ENCODE measurements around the gene CBLB. TPM values are rescaled to one million over a fixed set of nuclear protein-coding genes. Genes with fewer than 3 reads are reported as not detected.
"Not testable (repeated sequence)": the region's sequence is repeated elsewhere in the genome, so short reads cannot be mapped to it uniquely, and the experiment has no call there.

CBLB gene
- total RNA-seq, 2 donors from 2014 or later: 31.1 to 40.5 TPM

DNA sequence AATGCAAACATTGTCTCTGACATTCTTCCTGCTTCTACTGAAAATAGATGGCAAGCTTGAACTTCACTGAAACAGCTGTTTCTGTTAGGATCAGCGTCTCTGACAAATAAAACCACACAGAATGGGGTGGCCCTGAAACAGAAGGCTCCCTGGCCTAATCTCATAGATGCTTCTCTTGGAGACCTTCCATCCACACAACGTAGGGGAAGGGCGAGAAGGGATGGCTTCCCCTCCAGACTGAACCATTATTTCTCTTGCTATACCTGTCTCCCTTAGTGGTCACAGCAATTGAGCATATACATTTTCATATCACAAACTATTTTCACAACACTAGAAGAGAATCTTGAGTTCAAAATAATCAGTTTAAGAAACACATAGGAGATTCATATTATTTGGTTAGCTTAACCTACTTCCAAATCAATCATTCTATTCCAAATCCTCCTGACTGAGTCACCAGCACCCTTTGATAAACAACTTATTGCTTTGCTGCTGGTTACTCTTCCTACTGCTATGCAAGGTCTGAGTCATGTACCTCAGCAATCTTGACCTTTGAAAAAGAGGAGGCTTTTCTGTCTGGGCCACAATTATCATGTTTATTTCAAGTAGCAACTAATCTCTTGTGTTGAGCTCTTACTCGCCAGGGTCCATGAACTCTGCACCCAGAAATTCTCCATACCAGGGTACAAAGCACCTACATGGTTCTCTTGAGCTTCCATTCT is 45.5 kb downstream of the CBLB start:
- no peaks in the 10 kb centered on the region for H3K27me3 ChIP-seq
- H3K27ac ChIP-seq: peak overlapping the region in 2 of 4 donors; percentile 7 to 13
- intact Hi-C loops (cut with DNase I): no loop called here
- peak; percentile 68 for ATAC-seq
- H3K4me1 ChIP-seq: peaks cover 29% of the 10 kb centered on the region
- 67 to 70% methylated on average over 4 of the region's 4 CpGs for WGBS, 2 donors
- H3K9me3 ChIP-seq: no peaks in the 10 kb centered on the region
- H3K4me3 ChIP-seq: no peak overlapping the region
- DNase-seq: no peak
- no peak for TF ChIP-seq POLR2A (IDR thresholded peaks at IDR 0.05)
- TF ChIP-seq, protein P1, sequence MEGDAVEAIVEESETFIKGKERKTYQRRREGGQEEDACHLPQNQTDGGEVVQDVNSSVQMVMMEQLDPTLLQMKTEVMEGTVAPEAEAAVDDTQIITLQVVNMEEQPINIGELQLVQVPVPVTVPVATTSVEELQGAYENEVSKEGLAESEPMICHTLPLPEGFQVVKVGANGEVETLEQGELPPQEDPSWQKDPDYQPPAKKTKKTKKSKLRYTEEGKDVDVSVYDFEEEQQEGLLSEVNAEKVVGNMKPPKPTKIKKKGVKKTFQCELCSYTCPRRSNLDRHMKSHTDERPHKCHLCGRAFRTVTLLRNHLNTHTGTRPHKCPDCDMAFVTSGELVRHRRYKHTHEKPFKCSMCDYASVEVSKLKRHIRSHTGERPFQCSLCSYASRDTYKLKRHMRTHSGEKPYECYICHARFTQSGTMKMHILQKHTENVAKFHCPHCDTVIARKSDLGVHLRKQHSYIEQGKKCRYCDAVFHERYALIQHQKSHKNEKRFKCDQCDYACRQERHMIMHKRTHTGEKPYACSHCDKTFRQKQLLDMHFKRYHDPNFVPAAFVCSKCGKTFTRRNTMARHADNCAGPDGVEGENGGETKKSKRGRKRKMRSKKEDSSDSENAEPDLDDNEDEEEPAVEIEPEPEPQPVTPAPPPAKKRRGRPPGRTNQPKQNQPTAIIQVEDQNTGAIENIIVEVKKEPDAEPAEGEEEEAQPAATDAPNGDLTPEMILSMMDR (IDR thresholded peaks at IDR 0.05): no peak
- H3K36me3 ChIP-seq (replicated peaks in 1 of 2; ENCODE audit: insufficient read depth in 1 of 2, low read depth in 2 of 2): no peaks in the 10 kb centered on the region

DNA sequence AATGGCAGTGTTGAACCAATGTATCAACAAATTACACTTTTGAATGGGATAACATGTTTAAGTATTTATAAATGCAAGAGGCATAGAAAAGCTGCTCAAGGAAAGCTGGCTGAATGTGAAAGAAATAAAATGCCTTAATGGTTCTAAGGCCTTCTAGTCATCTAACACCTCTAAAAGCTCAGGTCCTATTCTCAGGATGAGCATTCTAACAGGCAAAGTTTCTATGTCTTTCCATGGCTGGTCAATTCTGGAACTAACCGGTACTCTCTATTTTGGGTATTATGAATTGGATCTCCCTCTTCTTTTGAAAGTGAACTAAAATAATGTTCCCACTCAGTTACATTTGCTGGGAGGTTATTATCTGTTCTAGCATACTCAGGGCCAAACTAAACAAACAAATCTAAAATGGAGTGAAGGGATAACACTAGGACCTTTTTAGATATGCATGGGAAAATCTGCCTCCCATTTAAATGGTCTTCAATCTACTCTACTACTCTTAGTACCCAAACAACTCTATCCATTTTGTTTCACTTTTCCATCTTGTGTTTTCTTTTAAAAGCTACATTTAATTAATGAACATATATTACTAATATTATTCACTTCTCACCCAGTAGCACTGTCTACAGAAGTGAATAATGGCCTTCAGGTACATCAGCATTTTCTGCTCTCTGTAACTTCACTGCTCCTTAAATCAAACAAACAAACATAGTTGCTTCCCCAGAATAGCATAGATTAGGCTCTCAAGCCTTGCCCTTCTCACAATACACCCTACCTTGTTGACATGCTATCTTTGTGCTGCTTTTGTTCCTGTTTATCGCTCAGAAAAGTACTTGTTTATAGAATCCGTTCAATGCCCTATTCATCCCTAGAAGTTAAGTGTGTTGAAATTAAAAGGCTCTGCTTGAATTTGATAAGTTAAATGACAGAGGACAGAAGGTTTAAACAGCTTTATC is 46.4 kb downstream of the CBLB start:
- Histone ChIP-seq H3K27ac (peak overlapping the region in 1 of 4 donors; percentile 7), H3K9me3 (no peaks in the 10 kb centered on the region), H3K36me3 (replicated peaks in 1 of 2; ENCODE audit: insufficient read depth in 1 of 2, low read depth in 2 of 2) (no peaks in the 10 kb centered on the region), H3K4me1 (peaks cover 29% of the 10 kb centered on the region), H3K4me3 (no peak overlapping the region), H3K27me3 (no peaks in the 10 kb centered on the region)
- intact Hi-C loops (cut with DNase I): no loop called here
- WGBS, 2 donors: 66 to 68% methylated on average over 3 of the region's 3 CpGs
- ATAC-seq (no peak), DNase-seq (no peak)
- no peak for TF ChIP-seq POLR2A (IDR thresholded peaks at IDR 0.05)
- TF ChIP-seq, protein P1 (IDR thresholded peaks at IDR 0.05): no peak

DNA sequence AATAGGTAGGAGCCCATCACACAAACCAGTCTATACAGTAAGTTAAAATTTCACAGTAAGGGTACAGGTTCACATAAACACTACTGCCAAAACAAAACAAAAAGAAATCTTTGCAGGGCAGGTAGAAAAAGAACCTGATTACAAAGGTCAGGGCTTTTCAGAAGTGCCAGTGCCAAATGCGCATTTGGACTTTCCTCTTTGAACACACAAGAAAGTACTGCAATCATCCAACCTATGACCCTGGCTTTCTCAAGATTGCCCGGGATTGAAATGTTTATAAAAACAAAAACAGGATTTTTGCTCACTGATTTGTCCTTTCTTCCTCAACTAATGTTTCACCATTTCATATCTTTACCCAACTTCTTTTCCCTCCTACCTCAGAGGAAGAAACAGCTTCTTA is 47.4 kb downstream of the CBLB start:
- ATAC-seq (peak; percentile 48), DNase-seq (peak in 2 of 4 donors; percentile 18 to 41)
- no peak for TF ChIP-seq POLR2A (IDR thresholded peaks at IDR 0.05)
- TF ChIP-seq, protein P1 (IDR thresholded peaks at IDR 0.05): no peak
- Histone ChIP-seq H3K27ac (peak overlapping the region in 1 of 4 donors; percentile 23), H3K9me3 (no peaks in the 10 kb centered on the region), H3K27me3 (no peaks in the 10 kb centered on the region), H3K4me3 (no peak overlapping the region), H3K36me3 (replicated peaks in 1 of 2; ENCODE audit: insufficient read depth in 1 of 2, low read depth in 2 of 2) (no peaks in the 10 kb centered on the region), H3K4me1 (peaks cover 29% of the 10 kb centered on the region)
- 34 to 36% methylated on average over 2 of the region's 2 CpGs for WGBS, 2 donors
- intact Hi-C loops (cut with DNase I): no loop called here

DNA sequence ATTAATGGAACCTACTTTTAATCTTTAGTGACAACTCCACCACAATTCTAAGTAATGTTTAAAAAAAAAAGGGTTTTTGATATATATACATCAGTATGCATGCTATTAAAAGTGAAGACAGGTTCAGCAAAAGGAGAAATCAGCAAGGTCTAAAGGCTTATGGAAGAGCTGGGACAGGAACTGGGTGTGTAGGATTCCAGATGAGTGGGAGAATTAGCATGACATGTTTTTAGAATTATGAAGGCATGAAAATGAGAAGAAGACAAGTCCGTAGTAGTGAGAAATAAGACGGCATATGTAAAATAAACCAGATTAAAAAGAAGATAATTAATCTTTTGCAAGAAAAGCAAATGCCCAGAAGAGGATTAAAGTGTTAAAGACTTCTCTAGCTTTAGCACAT is 52.0 kb downstream of the CBLB start:
- no peak overlapping the region for H3K27ac ChIP-seq
- no peak overlapping the region for H3K4me3 ChIP-seq
- intact Hi-C loops (cut with DNase I): no loop called here
- H3K36me3 ChIP-seq (replicated peaks in 1 of 2; ENCODE audit: insufficient read depth in 1 of 2, low read depth in 2 of 2): no peaks in the 10 kb centered on the region
- 85 to 94% methylated on average over 2 of the region's 2 CpGs for WGBS, 2 donors
- ATAC-seq (no peak), DNase-seq (no peak)
- no peak for TF ChIP-seq POLR2A (IDR thresholded peaks at IDR 0.05)
- TF ChIP-seq, protein P1 (IDR thresholded peaks at IDR 0.05): no peak
- H3K4me1 ChIP-seq: peaks cover 23% of the 10 kb centered on the region
- no peaks in the 10 kb centered on the region for H3K27me3 ChIP-seq
- no peaks in the 10 kb centered on the region for H3K9me3 ChIP-seq

DNA sequence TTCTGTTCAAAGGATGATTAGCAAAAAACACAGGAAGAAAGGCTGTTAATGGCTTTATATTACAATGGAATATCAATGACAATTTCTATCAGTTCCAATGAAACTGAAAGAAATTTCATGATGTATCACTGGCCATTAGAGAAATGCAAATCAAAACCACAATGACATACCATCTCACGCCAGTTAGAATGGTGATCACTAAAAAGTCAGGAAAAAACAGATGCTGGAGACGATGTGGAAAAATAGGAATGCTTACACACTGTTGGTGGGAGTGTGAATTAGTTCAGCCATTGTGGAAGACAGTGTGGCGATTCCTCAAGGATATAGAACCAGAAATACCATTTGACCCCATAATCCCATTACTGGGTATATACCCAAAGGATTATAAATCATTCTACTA is 53.5 kb downstream of the CBLB start:
- 91 to 97% methylated on average over 3 of the region's 3 CpGs for WGBS, 2 donors
- H3K27me3 ChIP-seq; H3K4me3 ChIP-seq; intact Hi-C loops (cut with DNase I); ATAC-seq; H3K9me3 ChIP-seq; H3K36me3 ChIP-seq (replicated peaks in 1 of 2; ENCODE audit: insufficient read depth in 1 of 2, low read depth in 2 of 2); H3K27ac ChIP-seq; DNase-seq: not testable (repeated sequence)
- H3K4me1 ChIP-seq: peaks cover 15% of the 10 kb centered on the region
